Adrenal gland (tissue), 5 donors: ENCODE measurements around the gene ZNF780B.

Experiments used
- CTCF ChIP-seq, 6 experiments: fragments of 450-650 bp in 4 of 6; fragments of 200-600 bp in 2 of 6; sonication (generic) in 1 of 6; IDR thresholded peaks; 1 replicate in 5 of 6; 2 replicates in 1 of 6; pipeline versions ENCODE4 v1.5.1 to v1.8.0; 2016 to 2021; ENCODE audit warnings: antibody characterized with exemption in 6 of 6, mild to moderate bottlenecking in 2 of 6, moderate library complexity in 1 of 6
- POLR2A ChIP-seq, 2 donors: fragments of 450-650 bp; IDR thresholded peaks; one replicate each; pipeline ENCODE4 v1.6.1; 2017; ENCODE audit warnings: antibody characterized with exemption in 2 of 2, mild to moderate bottlenecking in 2 of 2, moderate library complexity in 1 of 2
- donor health status: DM: no; HTN: no; CAD: no.

GRCh38 chr19:39983695-39984300 lies 72.2 kb downstream of the ZNF780B start:
- TF ChIP-seq CTCF (IDR thresholded peaks at IDR 0.05) (no peak), POLR2A (IDR thresholded peaks at IDR 0.05) (no peak)
